Activated CD8-positive, alpha-beta memory T cell treated with anti-CD3 and anti-CD28 coated beads for 1 hour (primary cell): ENCODE data around the gene SLC1A1.

Source experiments
- DNase-seq, 2 donors: peaks; one replicate each; pipeline ENCODE4 v3.0.0-alpha.2; 2020; ENCODE audit warnings: low read depth in 1 of 2; ENCODE audit errors: extremely low read depth in 1 of 2

The SLC1A1 gene

DNA sequence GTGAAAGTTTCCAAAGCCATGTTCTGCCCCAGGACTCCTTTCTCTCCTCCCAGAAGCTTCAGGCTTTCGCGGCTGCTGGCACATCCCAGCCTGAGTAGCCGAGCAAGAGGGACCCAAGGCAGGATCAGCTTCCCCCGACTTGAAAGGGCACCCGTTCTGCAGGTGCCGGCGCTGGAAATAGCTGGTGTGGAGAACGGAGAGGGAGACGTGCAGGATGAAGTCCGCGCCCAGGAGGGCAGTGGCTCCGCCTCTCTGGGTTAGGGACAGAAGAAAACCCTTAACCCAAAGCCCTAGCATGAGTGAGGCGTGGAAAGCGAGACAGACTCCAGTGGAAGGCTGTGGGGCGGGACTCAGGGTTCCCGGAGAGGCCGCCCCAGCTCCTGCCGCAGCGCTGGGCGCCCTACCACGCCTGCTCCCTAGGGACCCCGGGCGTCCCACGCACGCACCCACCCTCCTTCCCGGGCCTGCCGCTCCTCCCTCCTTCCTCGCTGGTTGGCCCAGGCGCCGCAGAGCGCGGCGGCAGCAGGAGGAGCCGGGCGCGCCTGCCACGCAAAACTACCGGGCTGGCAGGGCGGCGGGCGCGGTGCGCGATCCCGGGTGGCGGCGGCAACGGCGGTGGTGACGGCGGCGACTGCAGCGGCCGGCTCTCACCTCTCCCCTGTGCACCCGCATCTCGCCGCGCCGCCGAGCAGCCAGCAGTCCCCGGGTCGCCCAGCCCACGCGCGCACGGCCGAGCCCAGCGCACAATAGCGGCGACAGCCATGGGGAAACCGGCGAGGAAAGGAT, at the start of gene SLC1A1:
TSS of gene SLC1A1 (plus strand) at position 550 of the 786 bp plus-strand sequence. CDS start at position 762, 212 bp downstream.
- no peak for DNase-seq

DNA sequence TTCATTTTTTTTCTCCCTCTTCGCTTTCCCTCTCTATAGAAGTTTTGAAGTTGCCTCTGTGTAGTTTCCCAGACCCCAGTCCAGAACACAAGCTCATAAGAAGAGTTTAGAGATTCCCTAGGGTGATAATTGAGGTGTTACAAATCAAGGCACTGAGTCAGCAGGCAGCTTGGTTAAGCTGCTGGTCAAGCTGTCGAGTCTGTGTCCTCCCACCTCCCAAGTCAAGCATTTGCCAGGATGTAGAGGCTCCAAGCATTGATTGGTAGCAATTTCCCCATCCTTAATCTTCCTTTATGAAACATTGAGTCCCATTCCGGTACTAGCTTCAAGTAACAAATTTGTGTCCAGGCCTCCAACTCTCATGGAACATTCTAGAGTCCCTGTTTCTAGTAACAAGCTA, 47.5 kb upstream of the SLC1A1 start:
- no peak for DNase-seq

DNA sequence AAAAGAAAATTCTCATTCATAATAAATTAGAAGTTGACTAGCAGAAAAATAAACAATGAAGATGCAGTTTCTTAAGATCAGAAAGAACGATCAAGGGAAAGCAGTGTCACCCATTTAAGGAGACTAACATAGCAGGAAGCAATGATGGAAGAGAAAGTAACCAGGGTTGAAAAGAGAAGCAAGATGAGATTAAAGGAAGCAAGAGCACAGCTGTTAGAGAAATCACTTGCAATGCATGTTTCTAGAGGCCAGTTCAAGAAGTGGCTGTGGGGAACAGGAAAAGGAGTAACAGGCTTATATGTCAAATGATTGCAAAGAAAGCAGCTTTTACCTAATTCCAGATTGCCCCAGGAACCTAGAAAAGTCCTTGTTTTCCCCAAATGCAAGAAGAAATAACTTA, 46.8 kb upstream of the SLC1A1 start:
- DNase-seq = no peak

DNA sequence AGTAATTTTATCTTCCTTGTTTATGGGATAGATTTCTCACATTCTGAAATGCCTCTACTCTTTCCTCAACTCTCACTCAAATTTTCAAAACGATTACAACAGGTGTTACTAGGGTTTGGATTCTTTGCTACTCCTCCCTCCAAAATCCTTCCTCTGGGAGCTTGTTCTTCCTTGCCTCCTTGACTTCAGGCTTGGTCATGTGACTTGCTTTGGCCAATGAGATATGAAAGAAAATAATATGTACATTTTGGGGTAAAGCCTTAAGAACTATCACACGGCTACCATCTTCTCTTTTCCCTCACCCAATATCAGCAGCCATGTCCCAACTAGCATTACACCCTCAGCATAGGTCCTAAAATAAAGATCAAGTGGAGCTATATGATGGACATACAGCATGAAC, 28.8 kb upstream of the SLC1A1 start:
- no peak for DNase-seq

DNA sequence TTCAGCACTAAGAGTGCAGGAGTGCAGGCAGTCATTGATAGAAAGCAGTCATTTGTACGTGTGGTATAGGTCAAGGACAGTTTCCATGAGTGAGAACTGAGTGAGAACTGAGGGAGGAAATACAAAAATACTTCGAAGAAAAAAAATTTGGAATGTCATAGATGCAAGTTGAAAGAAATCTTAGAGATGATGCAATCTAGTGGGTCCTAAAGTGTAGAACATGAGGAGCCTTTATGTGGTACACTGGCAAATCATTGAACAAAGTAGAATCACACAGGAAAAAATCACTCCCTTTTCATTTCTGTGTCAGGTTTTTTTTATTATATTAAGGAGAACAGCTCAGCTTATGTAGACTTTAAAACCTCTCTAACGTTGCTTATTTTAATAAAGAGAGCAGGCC, 26.4 kb upstream of the SLC1A1 start:
- DNase-seq = no peak

DNA sequence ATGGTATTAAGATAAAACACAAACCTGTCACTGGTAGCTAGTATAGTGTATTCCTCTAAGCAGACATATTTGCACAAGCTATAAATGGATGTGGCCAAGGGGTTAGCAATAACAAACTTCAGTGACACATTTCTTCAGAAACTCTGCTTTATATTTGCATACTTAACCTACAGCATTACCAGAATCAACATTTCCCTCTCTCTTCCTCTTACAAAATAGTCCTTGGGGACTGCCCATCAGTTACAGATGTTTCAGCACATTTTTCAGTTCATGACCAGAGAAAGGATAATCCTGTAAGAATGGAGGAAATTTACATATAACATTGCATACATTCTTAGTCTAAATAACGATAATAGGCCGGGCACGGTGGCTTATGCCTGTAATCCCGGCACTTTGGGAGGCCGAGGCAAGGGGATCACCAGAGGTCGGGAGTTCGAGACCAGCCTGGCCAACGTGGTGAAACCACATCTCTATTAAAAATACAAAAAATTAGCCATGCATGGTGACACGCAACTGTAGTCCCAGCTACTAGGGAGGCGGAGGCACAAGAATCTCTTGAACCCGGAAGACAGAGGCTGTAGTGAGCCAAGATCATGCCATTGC, 25.3 kb upstream of the SLC1A1 start:
- no peak for DNase-seq

DNA sequence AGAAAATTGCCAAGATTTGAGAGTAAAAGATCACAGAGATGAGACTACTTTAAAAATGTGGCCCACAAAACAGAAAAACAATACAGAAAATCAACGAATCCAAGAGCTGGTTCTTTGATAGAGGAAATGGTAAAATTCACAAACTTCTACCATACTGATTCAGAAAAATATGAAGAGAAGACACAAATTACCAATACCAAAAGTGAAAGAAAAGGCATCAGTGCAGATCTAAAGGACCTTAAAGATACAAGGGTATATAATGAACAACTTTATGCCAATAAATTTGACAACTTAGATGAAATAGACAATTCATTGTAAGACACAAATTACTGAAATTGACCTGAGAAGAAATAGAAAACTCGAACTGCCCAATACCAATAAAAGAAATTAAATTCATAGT, 24.4 kb upstream of the SLC1A1 start:
- no peak for DNase-seq

DNA sequence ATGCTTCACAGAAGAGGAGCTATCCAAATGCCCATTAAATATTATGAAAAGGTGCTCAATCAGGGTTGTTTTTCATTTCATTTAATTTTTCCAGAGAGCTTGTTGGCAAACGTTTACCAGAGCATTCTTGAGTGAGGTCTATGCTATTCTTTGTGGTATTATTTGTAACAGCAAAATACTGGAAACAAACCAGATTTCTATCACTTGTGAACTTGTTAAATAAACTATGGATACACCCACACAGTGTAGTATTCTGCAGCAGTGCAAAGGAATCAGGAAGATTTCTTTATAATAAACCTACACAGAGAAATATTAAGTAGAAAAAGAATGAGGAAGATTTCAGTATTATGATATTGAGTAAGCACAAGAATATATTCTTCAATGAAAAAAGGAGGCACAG, 15.0 kb upstream of the SLC1A1 start:
- no peak for DNase-seq

DNA sequence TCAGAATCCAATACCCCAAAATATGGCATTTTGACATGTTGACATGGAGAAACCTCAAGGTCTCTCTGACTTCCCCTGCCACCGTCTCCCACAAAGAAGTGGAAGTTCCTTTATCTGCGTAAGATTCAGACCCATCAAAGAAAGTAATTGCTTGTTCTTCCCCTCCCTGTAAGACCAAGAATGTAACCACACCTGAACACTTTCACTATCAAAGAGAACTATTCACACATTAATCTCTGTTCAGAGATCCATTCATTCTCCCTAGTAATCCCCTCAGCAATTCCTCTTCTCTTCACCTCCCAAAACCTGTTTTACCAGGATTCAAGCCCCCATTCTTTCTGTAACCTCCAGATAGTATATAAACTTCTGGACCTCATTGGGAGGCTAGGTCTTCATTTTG, 4.1 kb upstream of the SLC1A1 start:
- DNase-seq = no peak

DNA sequence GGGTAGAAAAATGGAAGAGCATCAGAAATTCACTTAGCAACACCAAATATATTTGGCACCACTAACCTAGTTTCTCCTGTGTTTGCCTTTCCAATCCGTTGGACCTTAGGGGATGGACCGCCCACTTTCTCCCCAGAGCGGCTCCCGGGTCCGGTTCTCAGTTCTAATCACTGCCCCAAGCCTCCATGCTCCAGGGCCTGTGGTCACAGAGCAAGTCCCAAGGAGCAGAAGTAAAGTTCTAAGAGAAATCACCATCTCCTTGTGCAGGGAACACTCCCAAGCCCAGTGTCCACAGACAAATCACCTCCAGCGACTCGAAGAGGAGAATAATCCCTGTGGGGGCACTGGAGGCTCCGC, 728 bp upstream of the SLC1A1 start:
- no peak for DNase-seq

DNA sequence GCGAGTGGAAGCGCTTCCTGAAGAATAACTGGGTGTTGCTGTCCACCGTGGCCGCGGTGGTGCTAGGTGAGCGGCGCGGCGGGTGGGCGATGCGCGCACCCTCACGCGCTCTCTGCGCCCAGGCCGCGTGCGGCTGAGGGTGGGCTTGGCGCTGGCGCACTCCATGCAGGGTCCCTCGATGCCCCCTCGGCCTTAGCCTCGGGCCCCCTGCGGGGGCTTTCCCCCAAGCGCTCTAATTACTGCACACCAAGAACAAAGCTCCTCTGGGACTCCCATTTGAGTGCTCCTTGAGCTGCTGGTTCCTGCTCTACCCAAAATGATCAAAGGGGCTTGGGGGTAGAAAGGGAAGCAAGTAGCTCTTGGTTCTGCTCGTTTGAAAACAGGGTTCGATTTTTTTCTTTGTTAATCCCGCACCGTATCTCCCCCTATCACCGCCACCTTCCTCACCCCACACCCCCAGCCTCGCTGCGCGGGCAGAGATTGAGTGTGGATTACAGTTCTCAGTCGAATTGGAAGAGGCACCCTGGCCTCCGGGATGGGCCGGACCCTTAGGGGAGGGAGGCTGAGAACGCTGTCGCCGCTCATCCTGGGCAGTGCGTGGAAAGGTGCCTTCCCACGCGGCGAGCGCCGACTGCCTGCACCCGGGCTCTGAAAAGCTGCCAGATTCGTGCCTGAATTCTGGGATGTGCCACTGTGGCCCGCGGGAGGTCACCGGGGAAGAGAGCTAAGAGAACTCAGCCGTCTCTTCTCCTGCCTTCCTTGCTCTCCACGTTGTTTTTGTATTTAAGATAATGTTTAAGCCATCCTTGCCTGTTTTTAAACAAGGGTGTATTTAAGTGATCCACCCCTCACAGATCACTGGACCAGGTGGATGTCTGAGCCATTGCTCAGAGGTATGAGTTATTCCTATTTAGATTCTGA, 697 bp downstream of the SLC1A1 start:
- DNase-seq = no peak

DNA sequence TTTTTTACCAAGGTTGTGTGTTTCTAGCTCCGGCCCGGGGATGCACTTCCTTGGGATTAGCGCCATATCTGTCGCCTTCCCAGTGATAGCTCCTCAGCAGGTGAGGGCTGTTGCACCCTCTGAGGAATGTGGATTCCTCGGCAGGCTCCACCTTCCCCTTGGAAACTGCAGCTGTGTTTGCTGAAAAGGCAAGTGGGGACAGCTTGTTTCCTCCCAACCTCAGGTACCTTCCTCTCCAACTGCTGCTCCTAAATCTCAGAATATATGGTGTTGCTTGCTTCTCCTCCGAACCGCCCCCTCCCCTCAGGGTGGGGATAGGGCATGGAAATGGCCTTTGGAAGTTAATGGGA, 1.3 kb downstream of the SLC1A1 start:
- DNase-seq = no peak

DNA sequence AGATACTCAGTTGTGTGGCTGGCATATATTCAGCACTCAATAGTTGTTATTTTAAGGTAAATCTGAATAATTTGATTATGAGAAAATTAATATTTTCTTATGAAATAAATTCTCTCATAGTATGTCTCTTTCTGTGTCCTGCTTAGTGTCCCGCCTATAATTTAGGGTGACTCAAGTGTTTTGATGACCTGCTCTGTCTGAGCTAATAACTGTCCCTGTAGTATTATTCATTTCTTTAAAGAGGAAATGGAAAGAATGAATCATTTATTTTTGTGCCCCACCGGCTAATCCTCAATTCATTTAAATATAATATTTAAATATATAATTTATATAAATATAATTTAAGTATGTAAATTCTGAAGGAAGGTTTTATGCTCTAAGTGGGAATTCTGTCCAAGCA, 4.1 kb downstream of the SLC1A1 start:
- DNase-seq = no peak

DNA sequence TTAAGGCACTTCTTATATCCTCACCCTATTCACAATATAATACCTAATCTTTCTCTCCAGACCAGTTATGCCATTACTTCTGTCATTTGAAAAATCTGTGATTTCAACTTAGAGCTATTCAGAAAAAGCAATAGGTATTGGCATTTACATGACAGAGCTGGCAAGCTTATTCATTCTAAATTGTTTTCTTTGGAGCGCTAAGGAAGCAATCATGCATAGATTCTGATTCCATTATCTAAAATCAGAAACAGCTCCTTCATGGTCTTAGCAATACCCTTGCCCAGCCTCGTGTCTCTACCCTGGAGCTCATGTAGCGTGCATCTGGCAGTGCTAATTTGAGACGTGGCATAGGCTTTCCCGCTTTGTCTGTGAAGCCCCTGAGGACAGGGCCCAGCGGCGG, 4.5 kb downstream of the SLC1A1 start:
- no peak for DNase-seq

DNA sequence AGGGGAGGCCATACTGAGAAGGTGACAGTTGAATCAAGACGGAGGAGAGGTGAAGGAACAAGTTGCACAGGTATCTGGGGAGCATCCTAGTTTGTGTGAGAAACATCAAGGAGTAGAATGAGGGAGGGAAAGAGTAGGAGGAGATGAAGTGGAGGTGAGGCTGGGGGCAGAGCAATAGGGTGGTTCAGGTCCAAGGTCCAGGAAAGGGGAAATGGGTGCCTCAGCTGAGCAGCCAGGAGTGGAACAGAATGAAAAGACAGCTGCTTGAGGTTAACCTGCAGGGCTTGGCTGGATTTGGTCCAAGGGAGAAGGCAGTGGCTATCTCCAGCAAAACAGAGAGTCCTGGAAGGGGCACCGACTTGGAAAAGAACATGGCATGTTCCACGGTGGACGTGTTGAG, 5.3 kb downstream of the SLC1A1 start:
- no peak for DNase-seq

DNA sequence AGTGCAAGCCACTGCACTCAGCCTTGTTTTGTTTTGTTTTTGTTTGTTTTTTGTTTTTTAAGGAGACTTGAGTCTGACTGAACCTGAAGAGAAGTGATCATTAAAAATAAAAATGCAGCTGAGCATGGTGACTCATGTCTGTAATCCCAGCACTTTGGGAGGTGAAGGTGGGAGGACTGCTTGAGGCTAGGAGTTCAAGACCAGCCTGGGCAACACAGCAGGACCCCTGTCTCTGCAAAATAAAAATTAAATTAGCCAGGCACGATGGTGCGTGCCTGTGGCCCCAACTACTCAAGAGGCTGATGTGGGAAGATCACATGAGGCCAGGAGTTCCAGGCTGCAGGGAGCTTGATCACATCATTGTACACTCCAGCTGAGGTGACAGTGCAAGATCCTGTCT, 6.2 kb downstream of the SLC1A1 start:
- DNase-seq = no peak

DNA sequence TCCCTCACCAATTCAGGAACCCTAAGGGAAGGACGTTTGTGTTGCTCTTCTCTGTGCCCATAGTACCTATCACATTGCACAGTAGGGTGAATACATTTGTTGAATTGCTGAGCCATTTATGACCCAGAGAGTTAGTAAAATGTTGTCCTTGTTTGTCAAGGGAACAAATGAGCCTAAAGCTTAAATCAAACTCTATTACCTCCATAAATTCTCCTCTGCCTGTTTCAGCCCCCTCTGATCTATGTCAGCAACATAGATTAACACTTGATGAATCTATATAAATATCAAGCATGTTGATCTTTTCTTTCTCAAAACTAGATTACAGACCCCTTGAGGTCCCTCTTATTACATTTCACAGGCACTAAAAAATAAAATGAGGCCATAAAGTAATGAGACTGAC, 7.1 kb downstream of the SLC1A1 start:
- DNase-seq = no peak

DNA sequence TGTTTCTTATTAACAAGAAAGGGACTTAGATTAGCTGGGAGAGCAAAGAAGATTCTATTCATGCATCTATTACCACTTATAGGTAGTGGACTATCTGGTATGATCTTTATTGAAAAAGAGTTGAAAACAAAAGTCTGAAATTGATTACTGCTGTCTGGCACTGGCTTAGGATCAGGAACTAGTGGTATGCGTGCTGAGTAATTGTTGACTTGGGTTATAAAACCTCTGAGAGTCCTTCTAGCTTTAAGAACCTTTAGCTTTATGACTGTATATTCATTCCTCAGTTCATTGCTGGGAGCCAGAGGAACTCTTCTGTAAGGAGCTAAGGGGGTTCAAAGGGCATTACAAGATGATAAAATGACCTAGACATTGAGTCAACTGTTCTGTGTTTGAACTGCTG, 7.6 kb downstream of the SLC1A1 start:
- DNase-seq = no peak

DNA sequence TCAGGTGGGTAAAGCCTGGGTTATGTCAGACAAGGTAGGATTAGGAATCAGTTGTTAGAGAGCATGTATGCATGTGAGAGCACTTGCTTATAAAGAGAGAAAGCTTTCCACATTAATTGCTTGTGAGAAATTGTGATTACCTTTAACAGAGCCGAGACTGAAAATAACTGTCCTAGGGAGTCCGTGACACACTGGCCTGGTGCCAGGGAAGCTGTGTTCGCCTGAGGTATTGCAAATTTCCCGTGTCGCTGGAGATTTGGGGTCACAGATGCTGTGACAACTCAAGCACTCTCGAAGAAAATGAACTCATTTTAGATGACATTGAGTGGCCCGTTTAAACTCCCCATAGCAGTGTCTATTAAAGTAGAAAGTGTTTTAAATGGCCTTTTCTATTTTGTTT, 9.6 kb downstream of the SLC1A1 start:
- no peak for DNase-seq

DNA sequence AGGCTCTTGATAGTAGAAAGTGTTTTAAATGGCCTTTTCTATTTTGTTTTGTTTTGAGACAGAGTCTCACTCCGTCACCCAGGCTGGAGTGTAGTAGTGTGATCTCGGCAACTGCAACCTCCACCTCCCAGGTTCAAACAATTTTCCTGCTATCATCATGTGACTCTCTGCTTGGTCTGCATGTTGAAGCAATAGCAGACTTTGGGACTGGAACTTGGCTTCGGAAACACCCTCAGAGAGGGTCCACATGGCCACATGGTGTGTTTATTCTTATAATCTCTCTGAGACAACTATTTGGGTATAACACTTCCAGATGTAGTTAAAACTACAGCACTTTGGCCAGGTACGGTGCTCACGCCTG, 10.9 kb downstream of the SLC1A1 start:
- DNase-seq = no peak

DNA sequence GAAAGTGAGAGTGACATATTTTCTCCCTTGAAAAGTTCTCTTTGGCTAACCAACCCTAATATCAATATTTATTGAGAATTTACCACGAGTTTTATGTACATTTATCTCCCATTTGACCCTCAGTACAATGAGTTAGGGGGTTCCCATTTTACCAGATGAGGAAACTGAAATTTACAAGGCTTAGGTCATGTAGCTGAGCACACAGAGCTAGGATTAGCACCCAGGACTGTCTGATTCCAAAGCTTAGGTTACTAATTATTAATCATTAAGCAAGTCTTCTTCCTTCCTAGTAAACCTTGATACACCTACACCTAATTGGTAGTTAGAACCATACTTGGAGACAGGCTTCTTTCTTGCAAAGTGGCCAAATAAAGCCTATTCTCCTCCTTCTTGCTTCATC, 12.2 kb downstream of the SLC1A1 start:
- DNase-seq = no peak

DNA sequence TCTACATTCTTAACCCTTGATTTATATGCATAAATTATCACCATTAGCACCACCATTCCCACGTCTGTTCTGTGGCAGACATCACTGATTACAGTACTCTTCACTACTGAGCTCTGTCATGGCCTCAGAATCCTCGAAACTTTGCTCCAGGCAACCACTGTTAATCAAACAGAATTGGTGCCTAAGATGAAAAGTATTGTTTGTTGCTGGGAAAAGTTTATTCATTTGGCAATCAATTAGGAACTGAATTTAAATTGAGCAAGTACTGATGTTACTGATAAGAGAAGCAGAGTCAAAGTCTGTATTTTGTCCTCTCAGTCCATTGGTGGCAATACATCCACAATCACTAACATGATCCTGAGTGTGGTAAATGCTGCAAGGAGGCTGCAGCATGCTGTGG, 12.8 kb downstream of the SLC1A1 start:
- no peak for DNase-seq
